Loucy (cell line): ENCODE measurements around the gene PLET1.
A peak's percentile ranks its signal among the peaks of the same experiment; 100 is the strongest.

Source experiments
- H2AFZ ChIP-seq: fragments of 200-600 bp; sonication (generic); 2 replicates; pipeline ENCODE4 v1.6.0; 2016; ENCODE audit warnings: antibody characterized with exemption, mild to moderate bottlenecking, low read length, moderate library complexity
- H3F3A ChIP-seq: fragments of 200-600 bp; 2 replicates; pipeline ENCODE4 v1.6.0; 2016; ENCODE audit warnings: antibody characterized with exemption, low read depth, mild to moderate bottlenecking
- H3K27me3 ChIP-seq: fragments of 200-600 bp; sonication (generic); 2 replicates; pipeline ENCODE4 v1.6.1; 2014; ENCODE audit warnings: low read length, mild to moderate bottlenecking; ENCODE audit not compliant: insufficient read depth, poor library complexity, severe bottlenecking
- H3K36me3 ChIP-seq: fragments of 200-600 bp; sonication (generic); 2 replicates; pipeline ENCODE4 v1.6.1; 2016; ENCODE audit warnings: low read length; ENCODE audit not compliant: insufficient read depth
- H3K4me1 ChIP-seq: fragments of 200-600 bp; sonication (generic); 2 replicates; pipeline ENCODE4 v1.5.1; 2014; ENCODE audit warnings: low read length, mild to moderate bottlenecking; ENCODE audit not compliant: insufficient read depth, poor library complexity, severe bottlenecking
- H3K4me2 ChIP-seq: fragments of 200-600 bp; sonication (generic); 2 replicates; pipeline ENCODE4 v1.6.0; 2014; ENCODE audit warnings: antibody characterized with exemption, low read length, low read depth, mild to moderate bottlenecking; ENCODE audit not compliant: poor library complexity, severe bottlenecking
- H3K4me3 ChIP-seq: fragments of 200-600 bp; sonication (generic); 2 replicates; pipeline ENCODE4 v1.5.1; 2014; ENCODE audit warnings: low read length, mild to moderate bottlenecking, mixed read lengths; ENCODE audit not compliant: poor library complexity, severe bottlenecking
- H3K79me2 ChIP-seq: fragments of 200-600 bp; sonication (generic); 2 replicates; pipeline ENCODE4 v1.6.1; 2014; ENCODE audit warnings: low read length; ENCODE audit not compliant: insufficient read depth
- H3K9ac ChIP-seq: fragments of 200-600 bp; sonication (generic); 2 replicates; pipeline ENCODE4 v1.6.0; 2014; ENCODE audit warnings: mild to moderate bottlenecking, low read depth, low read length, moderate library complexity; ENCODE audit not compliant: poor library complexity, severe bottlenecking
- H3K9me2 ChIP-seq: fragments of 200-600 bp; sonication (generic); replicated peaks from 2 replicates; pipeline ENCODE4 v1.6.1; 2016; ENCODE audit warnings: low read depth, low read length, mixed read lengths
- H3K9me3 ChIP-seq: fragments of 200-600 bp; sonication (generic); 2 replicates; pipeline ENCODE4 v1.6.1; 2014; ENCODE audit warnings: mild to moderate bottlenecking, antibody characterized with exemption, low read length, low read depth; ENCODE audit not compliant: insufficient read depth
- H4K20me1 ChIP-seq: fragments of 200-600 bp; sonication (generic); 2 replicates; pipeline ENCODE4 v1.6.0; 2014; ENCODE audit warnings: antibody characterized with exemption, low read length, mild to moderate bottlenecking; ENCODE audit not compliant: insufficient read depth, poor library complexity, severe bottlenecking
- EZH2phosphoT487 ChIP-seq: fragments of 200-600 bp; IDR thresholded peaks from 2 replicates; pipeline ENCODE4 v1.6.1; 2018; ENCODE audit warnings: antibody characterized with exemption, mild to moderate bottlenecking, moderate library complexity, borderline replicate concordance
- TF ChIP-seq, protein P1 (sequence below): fragments of 200-600 bp; sonication (generic); conservative IDR thresholded peaks from 2 replicates; pipeline ENCODE4 v1.5.1; 2014; ENCODE audit warnings: mild to moderate bottlenecking, antibody characterized with exemption, low read length

Gene PLET1

DNA sequence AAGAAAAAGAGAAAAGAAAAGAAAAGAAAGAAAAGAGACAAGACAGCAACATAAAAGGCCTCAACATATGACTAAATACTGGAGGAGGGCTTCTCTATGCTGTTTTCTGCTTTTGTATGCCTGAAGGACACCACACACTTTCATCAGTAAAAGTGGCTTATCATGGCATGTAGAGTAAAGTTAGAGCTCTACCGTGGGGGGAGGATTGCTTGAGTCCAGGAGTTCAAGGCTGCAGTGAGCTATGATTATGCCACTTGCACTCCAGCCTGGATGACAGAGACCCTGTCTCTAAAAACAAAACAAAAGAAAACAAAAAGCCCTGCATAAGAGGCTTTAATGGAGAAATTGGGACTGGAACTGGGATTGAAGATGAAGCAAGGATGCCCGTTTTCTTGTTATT is 28.7 kb downstream of the PLET1 start:
- Histone ChIP-seq H3K9ac (no peak overlapping the region), H3K36me3 (peaks cover 17% of the 10 kb centered on the region), H3K4me2 (peak overlapping the region; percentile 13)

DNA sequence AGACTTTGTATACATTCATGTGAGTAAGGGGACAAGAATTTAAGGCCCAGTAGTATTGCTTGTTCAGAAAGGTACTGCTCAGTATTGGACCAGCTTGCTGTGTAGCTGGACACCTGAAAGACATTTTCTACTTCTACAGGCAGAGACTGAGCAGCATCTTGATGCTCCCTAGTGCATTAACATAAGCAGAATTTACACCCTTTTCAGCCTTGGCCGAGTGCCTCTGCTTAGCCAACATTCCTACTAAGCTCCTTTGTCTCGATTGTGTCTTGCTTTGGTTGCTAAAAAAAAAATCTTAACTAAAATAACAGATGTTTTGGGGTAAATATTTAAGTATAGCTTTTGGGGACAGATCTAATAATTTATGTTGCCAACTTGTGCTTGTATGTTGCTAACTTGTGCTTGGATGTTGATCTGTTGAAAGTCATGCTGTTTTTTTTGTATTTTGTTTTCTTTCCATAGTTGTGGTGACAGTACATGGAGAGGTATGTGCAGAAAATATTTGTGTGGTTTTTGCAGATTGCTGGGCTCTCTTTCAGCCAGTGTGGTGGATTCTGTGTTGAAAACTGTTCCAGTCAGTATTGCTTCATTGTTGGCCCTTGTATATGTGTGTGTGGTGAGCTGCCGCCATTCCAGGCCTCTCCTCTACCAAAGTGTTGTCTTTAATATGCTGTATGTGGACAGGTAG is 30.8 kb downstream of the PLET1 start:
- peaks cover 27% of the 10 kb centered on the region for H3K4me1 ChIP-seq
- H3K9ac ChIP-seq, result no peak overlapping the region
- H3K36me3 ChIP-seq, result no peaks in the 10 kb centered on the region; the same call in 1 of the 2 replicates

More for the DNA sequence above, 28.7 kb downstream of the PLET1 start:
- Histone ChIP-seq H3K27me3 (no peaks in the 10 kb centered on the region), H3K79me2 (peaks cover 33% of the 10 kb centered on the region), H2AFZ (no peak overlapping the region), H3K4me1 (peaks cover 24% of the 10 kb centered on the region), H3K4me3 (no peak overlapping the region), H3K9me3 (no peaks in the 10 kb centered on the region), H4K20me1 (peaks cover 3% of the 10 kb centered on the region), H3F3A (no peaks in the 10 kb centered on the region), H3K9me2 (no peaks in the 10 kb centered on the region)
- TF ChIP-seq EZH2phosphoT487, result no peak
- TF ChIP-seq, protein P1, sequence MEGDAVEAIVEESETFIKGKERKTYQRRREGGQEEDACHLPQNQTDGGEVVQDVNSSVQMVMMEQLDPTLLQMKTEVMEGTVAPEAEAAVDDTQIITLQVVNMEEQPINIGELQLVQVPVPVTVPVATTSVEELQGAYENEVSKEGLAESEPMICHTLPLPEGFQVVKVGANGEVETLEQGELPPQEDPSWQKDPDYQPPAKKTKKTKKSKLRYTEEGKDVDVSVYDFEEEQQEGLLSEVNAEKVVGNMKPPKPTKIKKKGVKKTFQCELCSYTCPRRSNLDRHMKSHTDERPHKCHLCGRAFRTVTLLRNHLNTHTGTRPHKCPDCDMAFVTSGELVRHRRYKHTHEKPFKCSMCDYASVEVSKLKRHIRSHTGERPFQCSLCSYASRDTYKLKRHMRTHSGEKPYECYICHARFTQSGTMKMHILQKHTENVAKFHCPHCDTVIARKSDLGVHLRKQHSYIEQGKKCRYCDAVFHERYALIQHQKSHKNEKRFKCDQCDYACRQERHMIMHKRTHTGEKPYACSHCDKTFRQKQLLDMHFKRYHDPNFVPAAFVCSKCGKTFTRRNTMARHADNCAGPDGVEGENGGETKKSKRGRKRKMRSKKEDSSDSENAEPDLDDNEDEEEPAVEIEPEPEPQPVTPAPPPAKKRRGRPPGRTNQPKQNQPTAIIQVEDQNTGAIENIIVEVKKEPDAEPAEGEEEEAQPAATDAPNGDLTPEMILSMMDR, result no peak

GRCh38 chr11:112229159-112229558 is 31.5 kb downstream of the PLET1 start:
- TF ChIP-seq EZH2phosphoT487, result no peak
- TF ChIP-seq, protein P1, result no peak
- H2AFZ ChIP-seq, result no peak overlapping the region
- H3K4me2 ChIP-seq, result peak overlapping the region; percentile 85
- no peaks in the 10 kb centered on the region for H3K9me2 ChIP-seq
- H3K9me3 ChIP-seq, result no peaks in the 10 kb centered on the region
- H3K27me3 ChIP-seq, result no peaks in the 10 kb centered on the region
- peak overlapping the region; percentile 99 for H3K4me3 ChIP-seq
- peak overlapping the region; percentile 88 for H3K9ac ChIP-seq
- no peaks in the 10 kb centered on the region for H3F3A ChIP-seq
- H3K36me3 ChIP-seq, result no peaks in the 10 kb centered on the region; the same call in 1 of the 2 replicates
- H3K79me2 ChIP-seq, result peaks cover 40% of the 10 kb centered on the region
- peaks cover 3% of the 10 kb centered on the region for H4K20me1 ChIP-seq
- H3K4me1 ChIP-seq, result peaks cover 27% of the 10 kb centered on the region

More for the DNA sequence above, 30.8 kb downstream of the PLET1 start:
- no peaks in the 10 kb centered on the region for H3K9me3 ChIP-seq
- no peaks in the 10 kb centered on the region for H3K9me2 ChIP-seq
- no peak overlapping the region for H2AFZ ChIP-seq
- H3F3A ChIP-seq, result no peaks in the 10 kb centered on the region
- peak overlapping the region; percentile 32 for H3K4me2 ChIP-seq
- no peaks in the 10 kb centered on the region for H3K27me3 ChIP-seq
- H4K20me1 ChIP-seq, result peaks cover 3% of the 10 kb centered on the region
- H3K79me2 ChIP-seq, result peaks cover 40% of the 10 kb centered on the region
- TF ChIP-seq, protein P1, result no peak
- no peak for TF ChIP-seq EZH2phosphoT487
- peak overlapping the region; percentile 11 for H3K4me3 ChIP-seq
